Cardiac ventricle fibroblast (primary cell): ENCODE measurements around the gene GPR173. TPM values are rescaled to one million over a fixed set of nuclear protein-coding genes. Genes with fewer than 3 reads are reported as not detected.

Experiments used
- total RNA-seq: library from RNA; depleted of rRNA; stranded (reverse); fragments of >200 nt; gene quantifications from 2 replicates; pipeline ENCODE4 v1.2.3, GENCODE V29; 2015

Gene GPR173
- 1.7 and 2.6 TPM in 2 replicates for total RNA-seq

GRCh38 chrX:53048169-53049126, at the start of gene GPR173:
Gene GPR173, plus strand, starts transcription at chrX:53048789. Its CDS starts 27,833 bp downstream, at chrX:53076622.

GRCh38 chrX:53081925-53082772, 33.6 kb downstream of the GPR173 start, which contains the start of gene TSPYL2:
Gene TSPYL2, plus strand, starts transcription at chrX:53082367. Its CDS starts 132 bp downstream, at chrX:53082499.

DNA sequence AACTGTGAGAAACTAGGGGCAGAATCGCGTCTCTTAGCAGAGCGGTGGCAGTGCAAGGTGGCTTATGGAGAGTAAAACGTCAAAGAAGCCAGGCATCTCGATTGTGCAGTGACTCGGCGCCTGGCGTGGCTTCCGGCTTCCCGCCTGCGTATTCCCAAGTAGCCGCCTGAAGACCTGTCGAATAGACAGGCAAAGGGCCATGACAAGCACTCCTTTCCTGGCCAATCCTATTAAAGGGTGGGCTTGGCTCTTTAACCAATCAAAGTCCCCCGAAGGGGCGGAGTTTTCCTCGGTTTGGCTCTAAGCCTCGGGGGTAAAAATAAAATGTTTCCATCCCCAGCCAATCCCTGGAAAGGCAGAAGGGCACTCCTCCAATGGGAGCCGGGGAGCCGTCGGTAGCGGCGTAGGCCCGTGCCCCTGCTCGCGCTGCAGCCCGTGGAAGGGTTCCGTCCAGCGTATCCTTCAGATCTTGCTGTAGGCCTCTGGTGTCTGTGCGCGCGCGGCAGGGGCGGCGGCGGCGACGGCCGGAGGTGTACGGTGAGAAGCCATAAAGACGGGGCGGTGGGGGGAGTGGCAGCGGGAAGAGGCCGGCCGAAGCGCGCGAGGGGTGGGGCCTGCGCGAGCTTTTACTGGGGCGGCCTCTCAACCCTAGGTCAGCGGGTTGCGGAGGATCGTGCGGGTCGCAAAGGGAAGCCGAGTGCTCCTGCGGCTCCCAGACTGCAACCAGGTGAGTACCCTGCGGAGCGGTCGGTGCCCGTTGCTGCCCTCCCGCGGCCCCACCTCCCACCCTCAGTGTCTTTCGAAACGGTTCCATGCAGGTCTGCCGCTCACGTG, 45.4 kb downstream of the GPR173 start, which contains the start of gene KANTR:
KANTR (plus strand) TSS at position 395 of the 834 bp plus-strand sequence. CDS start 30,131 bp downstream, outside the sequence.

Other genes with a start within 250 kb of the GPR173 start
- not detected in 2 replicates for gene XAGE5, start 237.5 kb upstream of the GPR173 start, total RNA-seq
- gene XAGE3, start 180.7 kb upstream of the GPR173 start, total RNA-seq = not detected in 2 replicates
- gene FAM156B, start 151.5 kb upstream of the GPR173 start, total RNA-seq = 6.5 and 12.3 TPM in 2 replicates
- 11.0 and 11.7 TPM in 2 replicates for gene FAM156A, start 90.3 kb upstream of the GPR173 start, total RNA-seq
- gene TSPYL2, start 33.6 kb downstream of the GPR173 start, total RNA-seq = 14.5 and 15.4 TPM in 2 replicates
- 4.8 and 6.9 TPM in 2 replicates for gene KANTR, start 45.4 kb downstream of the GPR173 start, total RNA-seq
- gene KDM5C, start 176.4 kb downstream of the GPR173 start, total RNA-seq = 34.7 and 62.9 TPM in 2 replicates
- 4.4 and 14.4 TPM in 2 replicates for gene IQSEC2, start 232.8 kb downstream of the GPR173 start, total RNA-seq